GM12878 (cell line): ENCODE measurements around the gene HSPA12B. TPM values are rescaled to one million over a fixed set of nuclear protein-coding genes. Genes with fewer than 3 reads are reported as not detected.

Experiments used
- ATAC-seq: fragments of 200-7000 bp; cut with Tn5 transposase; 3 replicates; pipeline ENCODE4 v1.9.1; 2020; ENCODE audit warnings: mild to moderate bottlenecking, moderate library complexity
- BruUV-seq: library from RNA; stranded (reverse); fragments of 400-500 nt; replicated peaks from 2 replicates; lab custom pipeline; 2021; lab: Mats Ljungman, UMichigan
- CTCF ChIA-PET: fragments of 300-600 bp; sonication (Branson Sonifier 250); formaldehyde crosslinking; extraction: SDS; loops from one replicate; lab custom pipeline; 2021; ENCODE audit warnings: inconsistent platforms; lab: Yijun Ruan, JAX
- POLR2A ChIA-PET: fragments of 350-600 bp; formaldehyde crosslinking; extraction: SDS; loops from one replicate; lab custom pipeline; 2021; ENCODE audit warnings: inconsistent platforms; lab: Charles Lee
- RAD21 ChIA-PET: fragments of 300-600 bp; sonication (Branson Sonifier 250); formaldehyde crosslinking; loops from one replicate; lab custom pipeline; 2023; ENCODE audit warnings: antibody characterized with exemption; ENCODE audit not compliant: unreplicated experiment; lab: Charles Lee
- SMC1A ChIA-PET: fragments of 300-600 bp; sonication (Branson Sonifier 250); formaldehyde crosslinking; loops from one replicate; lab custom pipeline; 2023; ENCODE audit not compliant: unreplicated experiment, uncharacterized antibody; lab: Charles Lee
- DNase-seq: peaks from one replicate; pipeline ENCODE4 v3.0.0-alpha.2; 2011; ENCODE audit warnings: low read depth, low spot score
- FAIRE-seq: peaks from 3 replicates; lab custom pipeline; 2011; peaks lifted over from hg19 to GRCh38; lab: Jason Lieb, UNC
- H2AFZ ChIP-seq: 2 replicates; pipeline ENCODE4 v1.6.0; 2011; ENCODE audit warnings: low read depth, low read length, control low read depth; ENCODE audit not compliant: control insufficient read depth
- H3K27ac ChIP-seq: 2 replicates; pipeline ENCODE4 v1.5.1; 2011; ENCODE audit warnings: control low read depth; ENCODE audit not compliant: control insufficient read depth, insufficient read depth
- H3K27me3 ChIP-seq, 2 experiments: replicated peaks in 1 of 2; 2 replicates each; pipeline versions ENCODE4 v1.6.0 to v1.6.1; 2011; ENCODE audit warnings: low read length in 1 of 2; ENCODE audit not compliant: control insufficient read depth in 2 of 2, insufficient read depth in 2 of 2
- H3K36me3 ChIP-seq, 2 experiments: 2 replicates each; pipeline ENCODE4 v1.5.1; 2011; ENCODE audit warnings: low read length in 1 of 2; ENCODE audit not compliant: control insufficient read depth in 2 of 2, insufficient read depth in 2 of 2
- H3K4me1 ChIP-seq: 2 replicates; pipeline ENCODE4 v1.6.1; 2011; ENCODE audit warnings: mild to moderate bottlenecking, low read length, moderate library complexity, mixed read lengths; ENCODE audit not compliant: control insufficient read depth, insufficient read depth
- H3K4me2 ChIP-seq: 2 replicates; pipeline ENCODE4 v1.6.0; 2011; ENCODE audit warnings: control low read depth; ENCODE audit not compliant: control insufficient read depth, insufficient read depth
- H3K4me3 ChIP-seq: fragments of 200-600 bp; sonication (generic); 2 replicates; pipeline ENCODE4 v1.5.1; 2016
- H3K79me2 ChIP-seq: 2 replicates; pipeline ENCODE4 v1.6.0; 2011; ENCODE audit warnings: low read length; ENCODE audit not compliant: control insufficient read depth, insufficient read depth
- H3K9ac ChIP-seq: 2 replicates; pipeline ENCODE4 v1.8.0; 2011; ENCODE audit warnings: low read length, control low read depth, mixed read lengths; ENCODE audit not compliant: control insufficient read depth, insufficient read depth
- H3K9me3 ChIP-seq: replicated peaks from 3 replicates; pipeline ENCODE4 v1.5.1; 2011; ENCODE audit warnings: mild to moderate bottlenecking, low read length; ENCODE audit not compliant: control insufficient read depth, insufficient read depth
- H4K20me1 ChIP-seq: 2 replicates; pipeline ENCODE4 v1.6.0; 2011; ENCODE audit not compliant: control insufficient read depth, insufficient read depth
- CHD4 ChIP-seq: fragments of 200-600 bp; sonication (generic); IDR thresholded peaks from 2 replicates; pipeline ENCODE4 v1.6.1; 2016; ENCODE audit warnings: mild to moderate bottlenecking
- GATAD2B ChIP-seq: fragments of 450-650 bp; conservative IDR thresholded peaks from 2 replicates; pipeline ENCODE4 v1.6.1; 2017; ENCODE audit warnings: low read depth, mild to moderate bottlenecking, moderate library complexity
- NRF1 ChIP-seq: conservative IDR thresholded peaks from 2 replicates; pipeline ENCODE4 v1.6.1; 2011; ENCODE audit warnings: mild to moderate bottlenecking, low read depth, low read length, improper control_type of control experiment
- SMAD5 ChIP-seq: IDR thresholded peaks from 2 replicates; pipeline ENCODE4 v1.6.1; 2016; ENCODE audit warnings: antibody characterized with exemption, low read depth
- WGBS: methylation state at CpG from one replicate; pipeline ENCODE4 v1.1.6; 2016; ENCODE audit warnings: low lambda C conversion rate; ENCODE audit not compliant: insufficient replicate concordance, insufficient coverage; ENCODE audit errors: missing lambda C conversion rate; 5-methylcytosine and 5-hydroxymethylcytosine counted together
- in situ Hi-C: fragments of 300-500 bp; cut with MboI; formaldehyde crosslinking; loops from 9 replicates; pipeline ENCODE4 v1.14.3; 2018; ENCODE audit warnings: mixed read lengths
- intact Hi-C: fragments of 100-400 bp; cut with micrococcal nuclease; formaldehyde crosslinking; loops from one replicate; pipeline ENCODE4 v1.14.2; 2022; ENCODE audit not compliant: unreplicated experiment
- polyA plus RNA-seq, 11 experiments: library from polyadenylated mRNA; depleted of rRNA in 4 of 11; unstranded in 6 of 11; stranded (reverse) in 5 of 11; fragments of >200 nt; fragmentation: Nextera tagmentation in 4 of 11; fragmentation: Illumina TruSeq in 1 of 11; extraction: Ambion mirVana in 4 of 11; extraction: Trizol in 1 of 11; gene quantifications; 1 replicate in 1 of 11; 2 replicates in 10 of 11; pipeline versions ENCODE4 v1.2.1 to v1.2.3, GENCODE V29; 2011 to 2016; ENCODE audit warnings: inconsistent platforms in 2 of 11, missing spikeins in 2 of 11, low read depth in 1 of 11
- total RNA-seq, 4 experiments: library from RNA; depleted of rRNA in 3 of 4; stranded (reverse); fragments of >200 nt in 3 of 4; fragmentation: Illumina TruSeq in 1 of 4; extraction: Trizol in 1 of 4; gene quantifications; 2 replicates each; pipeline versions ENCODE4 v1.2.1 to v1.2.3, GENCODE V29; 2013 to 2021

Gene HSPA12B
- total and polyA plus RNA-seq, 10 of the 15 experiments (the other 5 are each of a cell fraction or from before 2014, with no cell fraction given), result 0.08 TPM; not detected in 9

DNA sequence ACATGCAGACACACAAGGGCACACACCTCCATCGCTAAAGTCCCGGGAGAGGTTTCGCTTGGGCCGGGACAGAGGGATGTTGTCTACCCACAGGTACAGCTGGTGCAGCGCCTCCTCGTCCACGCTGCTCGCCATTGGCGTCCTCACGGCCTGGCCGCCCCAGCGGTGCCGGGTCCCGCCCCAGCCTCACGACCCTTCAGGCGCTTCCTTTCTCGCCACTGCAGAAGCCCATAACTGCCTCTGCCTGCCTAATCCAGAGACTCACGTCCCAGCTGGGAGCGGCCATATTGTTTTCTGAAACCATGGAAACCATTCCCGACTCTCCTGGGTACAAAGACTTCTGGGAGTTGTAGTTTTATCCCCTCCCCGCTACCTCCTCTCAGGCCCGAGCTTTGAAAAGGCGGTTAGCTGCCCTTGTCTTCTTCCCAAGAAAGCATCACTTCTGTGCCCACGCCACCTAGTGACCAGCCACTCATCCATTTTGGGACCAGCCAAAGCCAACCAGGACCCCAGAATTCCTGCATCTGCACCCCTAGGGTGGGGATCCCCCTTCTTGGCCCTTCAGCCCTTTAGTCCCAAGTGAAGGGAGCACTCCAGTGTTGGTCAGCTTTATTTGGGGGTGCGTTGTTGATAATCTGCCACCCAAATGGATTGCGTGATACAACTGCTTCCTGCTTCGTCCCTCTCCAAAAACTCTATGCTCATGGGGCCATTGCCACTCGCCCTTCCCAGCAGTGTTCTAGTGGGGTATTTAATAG, 48.8 kb downstream of the HSPA12B start, which contains the start of gene SPEF1 (continued):
- TF ChIP-seq GATAD2B, result no peak

DNA sequence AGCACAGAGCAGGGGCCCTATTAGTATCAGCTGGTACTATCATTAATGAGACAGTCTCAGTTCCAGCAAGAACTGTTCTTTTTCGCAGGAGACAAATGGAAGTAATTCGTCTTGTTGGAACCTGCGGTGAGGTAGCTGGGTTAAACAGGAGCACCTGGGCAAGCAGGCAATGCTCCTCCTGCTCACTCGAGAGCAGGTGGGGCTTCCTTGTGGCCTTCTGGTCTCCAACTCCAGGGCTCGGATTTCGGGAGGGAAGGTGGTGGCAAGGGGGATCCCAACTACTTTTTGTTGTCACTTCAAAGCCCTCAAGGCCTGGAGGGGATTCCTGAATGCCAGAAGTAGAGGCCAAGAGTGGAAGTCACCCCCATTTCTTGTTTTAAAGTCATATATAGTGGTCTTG, 50.1 kb downstream of the HSPA12B start:
- no peak for FAIRE-seq
- no peak for DNase-seq
- in situ Hi-C loops (loop anchor here (5.0 kb wide), 1 partner anchor 305 kb away; no protein-coding TSS in a partner anchor), intact Hi-C loops (loop anchor here (5.0 to 10.0 kb wide), 2 partner anchors 65 to 232 kb away; partner anchors contain the start of gene RNF24)
- Histone ChIP-seq H3K4me2 (no peak overlapping the region), H3K4me1 (peaks cover 25% of the 10 kb centered on the region), H3K9ac (no peak overlapping the region), H2AFZ (no peak overlapping the region), H3K9me3 (no peaks in the 10 kb centered on the region), H3K79me2 (peaks cover 14% of the 10 kb centered on the region), H3K27me3 (peaks cover 12% of the 10 kb centered on the region in 2 experiments), H3K27ac (no peak overlapping the region), H3K36me3 (no peaks in the 10 kb centered on the region), H4K20me1 (no peaks in the 10 kb centered on the region), H3K4me3 (no peak overlapping the region)
- BruUV-seq, result no TSS peak
- ChIA-PET RAD21 (no interaction called here), CTCF (interaction anchor here (1.4 to 1.7 kb wide), 2 partner anchors 15 to 303 kb away, joined by 6 read pairs; partner anchors contain the start of gene ADISSP), POLR2A (no interaction called here), SMC1A (no interaction called here)
- no peak for ATAC-seq
- TF ChIP-seq SMAD5 (0 out of 2 replicates have a peak, but pooled peaks have one; percentile 29), CHD4 (no peak), NRF1 (no peak)
- 91% methylated on average over 6 of the region's 6 CpGs for WGBS
